K562 (cell line): Measurements from ENCODE around the gene DDX54. TPM values are rescaled to one million over a fixed set of nuclear protein-coding genes. Genes with fewer than 3 reads are reported as not detected.
A peak's percentile ranks its signal among the peaks of the same experiment; 100 is the strongest.

Experiments
- ATAC-seq: fragments of 200-7000 bp; cut with Tn5 transposase; 3 replicates; pipeline ENCODE4 v1.9.1; 2020; ENCODE audit warnings: moderate library complexity
- BruUV-seq: library from RNA; stranded (reverse); fragments of 400-500 nt; replicated peaks from 2 replicates; lab custom pipeline; 2021; lab: Mats Ljungman, UMichigan
- CTCF ChIA-PET: fragments of 300-600 bp; formaldehyde crosslinking; extraction: SDS; loops from one replicate; lab custom pipeline; 2021; ENCODE audit warnings: low intra/inter-chr PET ratio; lab: Yijun Ruan, JAX
- POLR2A ChIA-PET: fragments of 300-600, 350-650 bp; sonication (Branson Sonifier 250); formaldehyde crosslinking; extraction: SDS; loops from one replicate; lab custom pipeline; 2021; ENCODE audit warnings: antibody characterized with exemption, inconsistent platforms; lab: Yijun Ruan, JAX
- DNase-seq, 4 experiments: peaks; one replicate each; pipeline versions ENCODE4 v3.0.0 to v3.0.0-alpha.2; 2011 to 2018; ENCODE audit warnings: low spot score in 3 of 4, mixed read lengths in 3 of 4; ENCODE audit errors: extremely low read depth in 1 of 4
- FAIRE-seq: peaks from 2 replicates; lab custom pipeline; 2011; peaks lifted over from hg19 to GRCh38; lab: Jason Lieb, UNC
- H2AFZ ChIP-seq: 2 replicates; pipeline ENCODE4 v1.6.0; 2011; ENCODE audit warnings: low read depth, low read length, control low read depth, inconsistent platforms
- H3K27ac ChIP-seq: fragments of 200-600 bp; 3 replicates; pipeline ENCODE4 v1.8.0; 2011; ENCODE audit warnings: low read depth, mild to moderate bottlenecking, control low read depth, inconsistent platforms, low read length, moderate library complexity, mixed read lengths; ENCODE audit errors: extremely low read depth
- H3K27me3 ChIP-seq, 2 experiments: fragments of 300-600 bp in 1 of 2; 2 replicates in 1 of 2; 3 replicates in 1 of 2; pipeline versions ENCODE4 v1.6.0 to v1.8.0; 2011; ENCODE audit warnings: inconsistent platforms in 2 of 2, low read length in 2 of 2, mild to moderate bottlenecking in 1 of 2, mixed read lengths in 1 of 2, moderate library complexity in 1 of 2; ENCODE audit not compliant: control insufficient read depth in 2 of 2, insufficient read depth in 2 of 2
- H3K36me3 ChIP-seq: fragments of 300-600 bp; 3 replicates; pipeline ENCODE4 v1.8.0; 2011; ENCODE audit warnings: mild to moderate bottlenecking, low read length, inconsistent platforms; ENCODE audit not compliant: control insufficient read depth, insufficient read depth
- H3K4me1 ChIP-seq, 2 experiments: fragments of 200-600 bp in 1 of 2; replicated peaks in 1 of 2; 2 replicates in 1 of 2; 3 replicates in 1 of 2; pipeline versions ENCODE4 v1.5.1 to v1.8.0; 2011; ENCODE audit warnings: inconsistent platforms in 2 of 2, low read length in 2 of 2, mild to moderate bottlenecking in 1 of 2, mixed read lengths in 1 of 2, moderate library complexity in 1 of 2; ENCODE audit not compliant: control insufficient read depth in 2 of 2, insufficient read depth in 2 of 2
- H3K4me2 ChIP-seq: 2 replicates; pipeline ENCODE4 v1.6.1; 2011; ENCODE audit warnings: low read length, control low read depth, inconsistent platforms, mixed read lengths; ENCODE audit not compliant: insufficient read depth
- H3K4me3 ChIP-seq: fragments of 200-600 bp; sonication (generic), shearing (Covaris generic); 2 replicates; pipeline ENCODE4 v1.5.1; 2016; ENCODE audit warnings: control low read depth, inconsistent platforms
- H3K79me2 ChIP-seq: fragments of 200-600 bp; 3 replicates; pipeline ENCODE4 v1.8.0; 2011; ENCODE audit warnings: low read length, inconsistent platforms; ENCODE audit not compliant: control insufficient read depth, insufficient read depth
- H3K9ac ChIP-seq, 2 experiments: 2 replicates each; pipeline versions ENCODE4 v1.6.0 to v1.6.1; 2011; ENCODE audit warnings: low read depth in 2 of 2, low read length in 2 of 2, control low read depth in 1 of 2, inconsistent platforms in 1 of 2, mild to moderate bottlenecking in 1 of 2, mixed read lengths in 1 of 2; ENCODE audit not compliant: insufficient read depth in 1 of 2
- H3K9me1 ChIP-seq: one replicate; pipeline ENCODE4 v1.6.0; 2011; ENCODE audit warnings: inconsistent platforms, mild to moderate bottlenecking, low read length, moderate library complexity; ENCODE audit not compliant: control insufficient read depth, insufficient read depth
- H3K9me3 ChIP-seq: replicated peaks from 2 replicates; pipeline ENCODE4 v1.5.1; 2011; ENCODE audit warnings: low read depth, low read length, inconsistent platforms; ENCODE audit not compliant: control insufficient read depth, insufficient read depth
- H4K20me1 ChIP-seq: replicated peaks from 2 replicates; pipeline ENCODE4 v1.6.1; 2011; ENCODE audit warnings: low read length, inconsistent platforms, mixed read lengths; ENCODE audit not compliant: control insufficient read depth, insufficient read depth
- ATF7 ChIP-seq: fragments of 450-650 bp; IDR thresholded peaks from 2 replicates; pipeline ENCODE4 v1.7.1; 2014; ENCODE audit warnings: mild to moderate bottlenecking, moderate library complexity
- BMI1 ChIP-seq: fragments of 150-350 bp; IDR thresholded peaks from 2 replicates; pipeline ENCODE4 v1.6.1; 2014; ENCODE audit warnings: low read length
- CEBPG ChIP-seq, 3 experiments: fragments of 200-800 bp in 1 of 3; sonication (Bioruptor generic) in 1 of 3; sonication (generic) in 1 of 3; formaldehyde crosslinking in 1 of 3; IDR thresholded peaks in 2 of 3; conservative IDR thresholded peaks in 1 of 3; 2 replicates each; pipeline versions ENCODE4 v1.6.1 to v1.8.0; 2016 to 2022; ENCODE audit warnings: missing compliant biosample characterization in 2 of 3, missing genetic modification characterization in 2 of 3, mild to moderate bottlenecking in 1 of 3, missing genetic modification reagents in 1 of 3
- CSDE1 ChIP-seq, 2 experiments: fragments of 450-650 bp; IDR thresholded peaks; 2 replicates each; pipeline ENCODE4 v1.6.1; 2016; ENCODE audit warnings: mild to moderate bottlenecking in 1 of 2
- HDAC2 ChIP-seq: fragments of 450-650 bp; IDR thresholded peaks from 2 replicates; pipeline ENCODE4 v1.6.1; 2016; ENCODE audit warnings: mild to moderate bottlenecking
- JUND ChIP-seq, 2 experiments: IDR thresholded peaks; 2 replicates in 1 of 2; 3 replicates in 1 of 2; pipeline ENCODE4 v1.6.1; 2011; ENCODE audit warnings: borderline replicate concordance in 2 of 2, low read depth in 2 of 2, low read length in 2 of 2, improper control_type of control experiment in 1 of 2, missing biosample characterization in 1 of 2, missing genetic modification characterization in 1 of 2, missing genetic modification reagents in 1 of 2
- SIN3A ChIP-seq, 2 experiments: fragments of 150-350 bp in 1 of 2; IDR thresholded peaks; 2 replicates each; pipeline ENCODE4 v1.6.1; 2011 to 2016; ENCODE audit warnings: borderline replicate concordance in 2 of 2, low read depth in 2 of 2, low read length in 2 of 2, mild to moderate bottlenecking in 2 of 2, moderate library complexity in 2 of 2; ENCODE audit not compliant: control insufficient read depth in 1 of 2
- TAF1 ChIP-seq: IDR thresholded peaks from 2 replicates; pipeline ENCODE4 v1.6.1; 2011; ENCODE audit warnings: mild to moderate bottlenecking, low read length, moderate library complexity; ENCODE audit not compliant: insufficient read depth, control insufficient read depth, severe bottlenecking; ENCODE audit errors: extremely low read depth
- ZNF134 ChIP-seq: fragments of 250-450 bp; sonication (Bioruptor Pico); conservative IDR thresholded peaks from 2 replicates; pipeline ENCODE4 v1.4.0; 2020
- ZNF263 ChIP-seq: sonication (generic); formaldehyde crosslinking; IDR thresholded peaks from 2 replicates; pipeline ENCODE4 v1.8.0; 2022; ENCODE audit warnings: mild to moderate bottlenecking, missing genetic modification reagents, borderline replicate concordance
- WGBS: fragments of 100-300 bp; shearing (Covaris generic); methylation state at CpG from one replicate; pipeline ENCODE4 v1.1.6; 2016; ENCODE audit warnings: low coverage, mixed read lengths; ENCODE audit not compliant: insufficient coverage; ENCODE audit errors: missing lambda C conversion rate; 5-methylcytosine and 5-hydroxymethylcytosine counted together
- in situ Hi-C: fragments of 300-500 bp; cut with MboI; formaldehyde crosslinking; loops from 4 replicates; pipeline ENCODE4 v1.15.0; 2018; ENCODE audit warnings: inconsistent platforms, mixed read lengths
- intact Hi-C: fragments of 100-400 bp; cut with micrococcal nuclease; formaldehyde crosslinking; loops from 2 replicates; pipeline ENCODE4 v1.14.2; 2022
- polyA plus RNA-seq, 8 experiments: library from polyadenylated mRNA; depleted of rRNA in 4 of 8; stranded (reverse) in 5 of 8; unstranded in 3 of 8; fragments of >200 nt; fragmentation: Nextera tagmentation in 2 of 8; fragmentation: Illumina TruSeq in 1 of 8; extraction: Ambion mirVana in 2 of 8; extraction: Trizol in 1 of 8; gene quantifications; 2 replicates each; pipeline versions ENCODE4 v1.2.1 to v1.2.3, GENCODE V29; 2011 to 2014; ENCODE audit warnings: inconsistent platforms in 1 of 8, missing spikeins in 1 of 8
- total RNA-seq, 7 experiments: library from RNA; depleted of rRNA in 6 of 7; stranded (reverse); fragments of >200 nt in 6 of 7; fragmentation: Illumina TruSeq in 2 of 7; extraction: Trizol in 2 of 7; gene quantifications; 2 replicates each; pipeline versions ENCODE4 v1.2.1 to v1.2.3, GENCODE V29; 2011 to 2021; ENCODE audit warnings: low replicate concordance in 1 of 7
- TF ChIP-seq, protein P1 (sequence below): fragments of 450-650 bp; conservative IDR thresholded peaks from 2 replicates; pipeline ENCODE4 v1.6.1; 2016; ENCODE audit warnings: missing genetic modification characterization, low read depth, mild to moderate bottlenecking, control low read depth, missing compliant biosample characterization
- TF ChIP-seq, protein P2 (sequence below): conservative IDR thresholded peaks from 2 replicates; pipeline ENCODE4 v1.6.1; 2011; ENCODE audit warnings: low read depth, mild to moderate bottlenecking, low read length; ENCODE audit not compliant: control insufficient read depth

DDX54 gene
- total and polyA plus RNA-seq, 9 of the 15 experiments (the other 6 are each of a cell fraction or from before 2014, with no cell fraction given) = 1.4 to 135 (median 51.4) TPM

DNA sequence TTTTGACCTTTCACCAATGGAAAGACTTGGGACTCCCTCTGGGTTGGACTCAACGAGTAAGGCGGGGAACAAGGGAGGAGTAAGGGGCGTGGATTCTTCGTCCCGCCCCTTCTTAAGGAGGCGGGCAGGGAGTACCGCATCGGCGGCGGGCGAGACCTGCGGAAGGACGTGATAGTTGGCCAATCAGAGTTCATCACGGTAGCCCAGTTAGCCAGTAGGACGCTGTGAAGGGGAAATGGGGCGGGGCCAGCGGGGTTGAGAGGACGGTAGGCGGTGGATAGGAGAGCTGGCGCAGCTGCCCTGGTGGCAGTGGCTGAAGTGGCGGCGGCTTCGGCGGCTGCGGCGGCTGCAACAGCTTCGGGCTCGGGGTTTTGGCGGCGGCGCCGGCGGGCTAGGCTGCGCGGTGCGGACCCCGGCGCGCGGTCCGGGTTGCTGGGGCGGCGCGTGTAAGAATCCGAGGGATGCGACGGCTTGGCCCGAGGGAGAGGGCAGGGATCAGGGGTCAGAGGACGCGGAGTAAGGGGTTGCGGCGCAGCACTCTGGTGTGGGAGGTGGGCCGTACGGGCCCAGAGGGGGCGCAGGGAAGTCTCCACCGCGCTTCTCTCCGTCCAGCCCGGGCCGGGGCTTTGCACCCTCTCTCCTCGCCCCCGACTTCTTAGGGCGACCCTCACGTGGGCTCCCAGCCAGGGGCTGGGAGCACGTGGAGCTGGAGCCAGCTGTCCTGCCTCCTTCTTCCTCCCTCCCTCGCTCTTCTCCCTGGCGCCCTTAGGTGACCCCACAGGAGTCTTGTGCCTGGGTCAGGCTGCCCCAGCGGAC is 36.1 kb upstream of the DDX54 start, which contains the start of gene TPCN1 (continued):
- TF ChIP-seq CEBPG (CRISPR knock-in tag; IDR thresholded peaks at IDR 0.05) = no peak
- TF ChIP-seq CEBPG (tag; conservative IDR thresholded peaks at IDR 0.05 in 1 of 2, IDR thresholded peaks at IDR 0.05 in 1 of 2) = no peak
- TF ChIP-seq, protein P1, sequence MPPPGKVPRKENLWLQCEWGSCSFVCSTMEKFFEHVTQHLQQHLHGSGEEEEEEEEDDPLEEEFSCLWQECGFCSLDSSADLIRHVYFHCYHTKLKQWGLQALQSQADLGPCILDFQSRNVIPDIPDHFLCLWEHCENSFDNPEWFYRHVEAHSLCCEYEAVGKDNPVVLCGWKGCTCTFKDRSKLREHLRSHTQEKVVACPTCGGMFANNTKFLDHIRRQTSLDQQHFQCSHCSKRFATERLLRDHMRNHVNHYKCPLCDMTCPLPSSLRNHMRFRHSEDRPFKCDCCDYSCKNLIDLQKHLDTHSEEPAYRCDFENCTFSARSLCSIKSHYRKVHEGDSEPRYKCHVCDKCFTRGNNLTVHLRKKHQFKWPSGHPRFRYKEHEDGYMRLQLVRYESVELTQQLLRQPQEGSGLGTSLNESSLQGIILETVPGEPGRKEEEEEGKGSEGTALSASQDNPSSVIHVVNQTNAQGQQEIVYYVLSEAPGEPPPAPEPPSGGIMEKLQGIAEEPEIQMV (tag) = no peak
- TF ChIP-seq ATF7 = peak; percentile 53; the same call in 1 of the 2 replicates
- TF ChIP-seq, all 486 proteins: peak for 100

DNA sequence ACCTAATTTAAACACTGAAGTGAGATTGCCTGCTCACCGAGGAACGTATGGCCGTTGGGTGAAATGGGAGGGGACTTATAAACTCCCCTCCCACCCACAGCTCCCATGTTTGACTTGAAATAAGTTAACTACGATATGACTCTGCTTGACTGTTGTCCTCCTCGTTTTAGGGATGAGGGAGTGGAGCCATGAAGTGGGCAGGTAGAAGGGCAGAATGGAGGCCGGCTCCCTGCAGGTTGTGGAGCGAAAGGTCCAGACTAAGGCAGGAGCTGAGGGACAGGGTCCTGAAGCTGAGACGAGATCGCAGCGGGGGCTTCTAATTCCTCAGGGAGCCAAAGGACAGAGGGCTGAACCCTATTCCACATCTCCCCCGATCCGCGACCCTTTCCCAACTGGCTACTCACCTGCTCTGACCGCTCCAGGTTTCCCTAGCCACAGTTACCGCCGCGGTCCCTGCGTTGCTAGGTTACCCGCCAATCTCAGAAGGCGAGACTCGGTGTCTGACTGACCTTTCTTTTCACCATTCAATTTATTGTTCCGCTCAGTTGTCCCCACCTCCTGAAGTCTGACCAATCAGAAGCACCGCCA is 35.4 kb upstream of the DDX54 start:
- H3K36me3 ChIP-seq = no peaks in the 10 kb centered on the region
- peaks cover 19% of the 10 kb centered on the region for H3K79me2 ChIP-seq
- BruUV-seq = no TSS peak
- WGBS = 1% methylated on average over 22 of the region's 23 CpGs
- DNase-seq (no peak), ATAC-seq (no peak), FAIRE-seq (no peak)
- no peaks in the 10 kb centered on the region for H4K20me1 ChIP-seq
- H3K9me3 ChIP-seq = no peaks in the 10 kb centered on the region
- ChIA-PET POLR2A (interaction anchor here (0.9 to 3.0 kb wide), 8 partner anchors 9 to 125 kb away, joined by 3 to 30 read pairs (median 4); no protein-coding TSS in a partner anchor), CTCF (no interaction called here)
- H3K4me2 ChIP-seq = peak overlapping the region; percentile 96
- no peaks in the 10 kb centered on the region for H3K27me3 ChIP-seq
- peak overlapping the region; percentile 45 for H3K4me3 ChIP-seq
- H3K9me1 ChIP-seq = no peaks in the 10 kb centered on the region
- H3K9ac ChIP-seq = peak overlapping the region; percentile 17 to 70; a peak in 2 of 4 replicates
- H2AFZ ChIP-seq = peak overlapping the region; percentile 92
- H3K27ac ChIP-seq = no peak overlapping the region; the same call in 2 of the 3 replicates
- intact Hi-C loops (no loop called here), in situ Hi-C loops (no loop called here)
- peaks cover 16 to 23% of the 10 kb centered on the region in 2 experiments for H3K4me1 ChIP-seq
- TF ChIP-seq TAF1 = no peak
- TF ChIP-seq BMI1 = 0 out of 2 replicates have a peak, but pooled peaks have one; percentile 41
- TF ChIP-seq HDAC2 = peak; percentile 55; the same call in 1 of the 2 replicates
- no peak for TF ChIP-seq JUND (IDR thresholded peaks at IDR 0.05; ENCODE audit: borderline replicate concordance, low read depth, low read length)
- 0 out of 3 replicates have a peak, but pooled peaks have one; percentile 4 for TF ChIP-seq JUND (tag; IDR thresholded peaks at IDR 0.05; ENCODE audit: borderline replicate concordance, low read depth, low read length)
- TF ChIP-seq ZNF263 = peak; percentile 50; the same call in 1 of the 2 replicates
- TF ChIP-seq, protein P2, sequence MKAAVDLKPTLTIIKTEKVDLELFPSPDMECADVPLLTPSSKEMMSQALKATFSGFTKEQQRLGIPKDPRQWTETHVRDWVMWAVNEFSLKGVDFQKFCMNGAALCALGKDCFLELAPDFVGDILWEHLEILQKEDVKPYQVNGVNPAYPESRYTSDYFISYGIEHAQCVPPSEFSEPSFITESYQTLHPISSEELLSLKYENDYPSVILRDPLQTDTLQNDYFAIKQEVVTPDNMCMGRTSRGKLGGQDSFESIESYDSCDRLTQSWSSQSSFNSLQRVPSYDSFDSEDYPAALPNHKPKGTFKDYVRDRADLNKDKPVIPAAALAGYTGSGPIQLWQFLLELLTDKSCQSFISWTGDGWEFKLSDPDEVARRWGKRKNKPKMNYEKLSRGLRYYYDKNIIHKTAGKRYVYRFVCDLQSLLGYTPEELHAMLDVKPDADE = 0 out of 2 replicates have a peak, but pooled peaks have one; percentile 19
- no peak for TF ChIP-seq ZNF134
- TF ChIP-seq SIN3A (IDR thresholded peaks at IDR 0.05; ENCODE audit: borderline replicate concordance in 2 of 2, control insufficient read depth in 1 of 2, low read depth in 2 of 2, low read length in 2 of 2) = peak in 1 of 2 experiments; percentile 14; a peak in 1 of 4 replicates
- peak in 1 of 2 experiments; percentile 84; a peak in 2 of 4 replicates for TF ChIP-seq CSDE1 (IDR thresholded peaks at IDR 0.05)
